BJ (cell line): ENCODE results near the gene MPEG1. TPM values are rescaled to one million over a fixed set of nuclear protein-coding genes. Genes with fewer than 3 reads are reported as not detected.

Experiments used
- CTCF ChIA-PET: fragments of 350-600 bp; formaldehyde crosslinking; extraction: SDS; loops from one replicate; lab custom pipeline; 2021; ENCODE audit warnings: antibody characterized with exemption, inconsistent platforms; lab: Yijun Ruan, JAX
- POLR2A ChIA-PET: fragments of 300-600 bp; sonication (Branson Sonifier 250); formaldehyde crosslinking; extraction: SDS; loops from one replicate; lab custom pipeline; 2021; ENCODE audit warnings: antibody characterized with exemption; lab: Charles Lee
- DNase-seq: peaks from one replicate; pipeline ENCODE4 v3.0.0-alpha.2; 2011; ENCODE audit warnings: low read depth
- H3K27me3 ChIP-seq: 2 replicates; pipeline ENCODE4 v1.6.0; 2011; ENCODE audit warnings: low read length; ENCODE audit not compliant: control insufficient read depth, insufficient read depth
- H3K36me3 ChIP-seq: 2 replicates; pipeline ENCODE4 v1.5.1; 2011; ENCODE audit warnings: low read length; ENCODE audit not compliant: control insufficient read depth, insufficient read depth
- H3K4me3 ChIP-seq: 2 replicates; pipeline ENCODE4 v1.5.1; 2011; ENCODE audit warnings: low read depth, mild to moderate bottlenecking, control low read depth, low read length
- CTCF ChIP-seq: IDR thresholded peaks from 2 replicates; pipeline ENCODE4 v1.5.1; 2011; ENCODE audit warnings: low read depth, mild to moderate bottlenecking, control low read depth, inconsistent platforms, low read length, moderate library complexity; ENCODE audit not compliant: insufficient read depth
- polyA plus RNA-seq: library from polyadenylated mRNA; depleted of rRNA; stranded (reverse); fragments of >200 nt; gene quantifications from 2 replicates; pipeline ENCODE4 v1.2.3, GENCODE V29; 2011; rRNA removed
- small RNA-seq: library from RNA; depleted of rRNA; stranded (forward); fragments of <200 nt; gene quantifications from one replicate; pipeline ENCODE3, GENCODE V24; 2012; ENCODE audit warnings: low replicate concordance, low read depth; ENCODE audit not compliant: insufficient read length

The MPEG1 gene
- polyA plus RNA-seq, 1 experiment = not detected

- POLR2A ChIA-PET = no interaction called here
- Histone ChIP-seq H3K27me3 (peaks cover 4% of the 10 kb centered on the region), H3K36me3 (no peaks in the 10 kb centered on the region), H3K4me3 (no peak overlapping the region)
- DNase-seq = no peak
- CTCF ChIA-PET = interaction anchor here (0.8 to 1.8 kb wide), 5 partner anchors 10 to 111 kb away, joined by 3 to 5 read pairs (median 4); no protein-coding TSS in a partner anchor
- no peak for TF ChIP-seq CTCF
These were observed 48.7 kb downstream of the MPEG1 start for GRCh38 chr11:59164028-59164427.

Small RNA genes within 50 kb of the gene (small RNA-seq; reads per million reads assigned to genes)
- gene RN7SL42P = not detected

Other genes with a start within 250 kb of the MPEG1 start
- not detected in 2 replicates for gene GLYATL1B, start 126.6 kb downstream of the MPEG1 start, polyA plus RNA-seq
- gene FAM111B, start 105.7 kb downstream of the MPEG1 start, polyA plus RNA-seq = 0.76 and 1.9 TPM in 2 replicates
- gene FAM111A, start 70.1 kb downstream of the MPEG1 start, polyA plus RNA-seq = 19.7 and 30.3 TPM in 2 replicates
- 0.98 and 1.2 TPM in 2 replicates for gene DTX4, start 40.8 kb downstream of the MPEG1 start, polyA plus RNA-seq
- not detected in 2 replicates for gene OR5AN1, start 146.0 kb upstream of the MPEG1 start, polyA plus RNA-seq
- not detected in 2 replicates for gene OR5A2, start 213.5 kb upstream of the MPEG1 start, polyA plus RNA-seq
- gene OR5A1, start 223.5 kb upstream of the MPEG1 start, polyA plus RNA-seq = not detected in 2 replicates
- not detected in 2 replicates for gene OR4D6, start 244.0 kb upstream of the MPEG1 start, polyA plus RNA-seq